ENCODE measurements around the gene KRT83.

- TF ChIP-seq POLR2A (IDR thresholded peaks at IDR 0.05) (no peak), CTCF (IDR thresholded peaks at IDR 0.05) (no peak), EP300 (IDR thresholded peaks at IDR 0.05) (no peak), POLR2AphosphoS5 (IDR thresholded peaks at IDR 0.05) (no peak)
Measured at GRCh38 chr12:52331039-52331438, 9.8 kb upstream of the KRT83 start.

Data from suprapubic skin (tissue), 4 donors.